Colonic mucosa (tissue), 4 donors: Measurements from ENCODE around the gene RP9. TPM values are rescaled to one million over a fixed set of nuclear protein-coding genes. Genes with fewer than 3 reads are reported as not detected.
"Not testable (repeated sequence)": the region's sequence is repeated elsewhere in the genome, so short reads cannot be mapped to it uniquely, and the experiment has no call there.

Experiments used
- DNase-seq: peaks from one replicate; pipeline ENCODE4 v3.0.0-alpha.2; 2020
- H3K27ac ChIP-seq: fragments of 200-600 bp; one replicate; pipeline ENCODE4 v1.8.0; 2021
- H3K27me3 ChIP-seq: fragments of 200-600 bp; one replicate; pipeline ENCODE4 v1.8.0; 2021
- H3K36me3 ChIP-seq: fragments of 200-600 bp; one replicate; pipeline ENCODE4 v1.8.0; 2021
- H3K4me1 ChIP-seq: fragments of 200-600 bp; one replicate; pipeline ENCODE4 v1.8.0; 2021; ENCODE audit warnings: mild to moderate bottlenecking
- H3K4me3 ChIP-seq: fragments of 200-600 bp; one replicate; pipeline ENCODE4 v1.8.0; 2021
- H3K9ac ChIP-seq, 2 donors: one replicate each; pipeline ENCODE4 v1.7.0; 2013; ENCODE audit warnings: control low read depth in 2 of 2, low read depth in 2 of 2, low read length in 2 of 2
- H3K9me3 ChIP-seq: fragments of 200-600 bp; one replicate; pipeline ENCODE4 v1.8.0; 2021
- CTCF ChIP-seq: fragments of 200-600 bp; IDR thresholded peaks from one replicate; pipeline ENCODE4 v1.8.0; 2022; ENCODE audit warnings: antibody characterized with exemption, mild to moderate bottlenecking
- intact Hi-C: fragments of 100-400 bp; cut with DNase I; formaldehyde crosslinking; loops from one replicate; pipeline ENCODE4 v1.14.1; 2022
- total RNA-seq, 2 donors: library from RNA; stranded (reverse); fragmentation: NEBNext Ultra II Directional in 1 of 2; extraction: Animal tissue kit (Norgen Biotek cat#: 25700) in 1 of 2; gene quantifications; one replicate each; pipeline ENCODE4 v1.2.1, GENCODE V29; 2021
- donor health status: healthy.
- donor health status: DM: no; HTN: no; CAD: no.
- donor health status: DM: no; HTN: no; CAD: no.

The RP9 gene
- total RNA-seq, 2 donors from 2014 or later = 9.5 to 10.0 TPM

GRCh38 chr7:33107136-33108066 is 1.8 kb downstream of the RP9 start:
- no peak overlapping the region for H3K27ac ChIP-seq
- H3K9me3 ChIP-seq = no peaks in the 10 kb centered on the region
- intact Hi-C loops = no loop called here
- H3K4me1 ChIP-seq = peaks cover 13% of the 10 kb centered on the region
- peak; percentile 45 for DNase-seq
- TF ChIP-seq CTCF = no peak
- no peaks in the 10 kb centered on the region for H3K27me3 ChIP-seq
- no peaks in the 10 kb centered on the region for H3K36me3 ChIP-seq
- no peak overlapping the region for H3K4me3 ChIP-seq
- H3K9ac ChIP-seq = no peak overlapping the region

GRCh38 chr7:33101906-33102305 is 7.3 kb downstream of the RP9 start:
- Histone ChIP-seq H3K4me3 (no peak overlapping the region), H3K27me3 (no peaks in the 10 kb centered on the region), H3K4me1 (no peaks in the 10 kb centered on the region), H3K9ac (no peak overlapping the region), H3K27ac (no peak overlapping the region), H3K9me3 (no peaks in the 10 kb centered on the region), H3K36me3 (peaks cover 3% of the 10 kb centered on the region)
- intact Hi-C loops = no loop called here
- TF ChIP-seq CTCF = no peak
- no peak for DNase-seq

- Histone ChIP-seq H3K36me3 (peaks cover 3% of the 10 kb centered on the region), H3K9me3 (no peaks in the 10 kb centered on the region), H3K27me3 (no peaks in the 10 kb centered on the region), H3K9ac (no peak overlapping the region), H3K4me1 (no peaks in the 10 kb centered on the region), H3K4me3 (no peak overlapping the region), H3K27ac (no peak overlapping the region)
- intact Hi-C loops = no loop called here
- DNase-seq = no peak
- no peak for TF ChIP-seq CTCF
Measured at GRCh38 chr7:33100770-33101169, 8.4 kb downstream of the RP9 start.

GRCh38 chr7:33099154-33099940 is 9.9 kb downstream of the RP9 start:
- H3K36me3 ChIP-seq = peaks cover 3% of the 10 kb centered on the region
- no peaks in the 10 kb centered on the region for H3K4me1 ChIP-seq
- H3K9ac ChIP-seq = no peak overlapping the region
- intact Hi-C loops = no loop called here
- DNase-seq = no peak
- H3K27me3 ChIP-seq = no peaks in the 10 kb centered on the region
- TF ChIP-seq CTCF = no peak
- no peak overlapping the region for H3K27ac ChIP-seq
- no peaks in the 10 kb centered on the region for H3K9me3 ChIP-seq
- no peak overlapping the region for H3K4me3 ChIP-seq

- H3K9me3 ChIP-seq, H3K4me1 ChIP-seq, DNase-seq, H3K4me3 ChIP-seq, H3K36me3 ChIP-seq, H3K9ac ChIP-seq, H3K27me3 ChIP-seq, intact Hi-C loops, H3K27ac ChIP-seq: not testable (repeated sequence)
Measured at GRCh38 chr7:33094745-33095275, 14.4 kb downstream of the RP9 start.
